ENCODE measurements around the gene MEA1. TPM values are rescaled to one million over a fixed set of nuclear protein-coding genes. Genes with fewer than 3 reads are reported as not detected.

MEA1 gene
- total RNA-seq, 1 experiment from 2014 or later, result 64.8 TPM

- DNase-seq (ENCODE audit: low read depth, low spot score), result no peak
- H3K27me3 ChIP-seq (ENCODE audit: insufficient read depth, low read length), result no peaks in the 10 kb centered on the region
- H3K4me3 ChIP-seq (replicated peaks in 1 of 2; ENCODE audit: low read depth in 1 of 2, low read length in 2 of 2), result no peak overlapping the region
- BruUV-seq (replicated peaks), result no TSS peak
- no peak overlapping the region for H3K9ac ChIP-seq (ENCODE audit: low read length)
- no peak overlapping the region for H2AFZ ChIP-seq (ENCODE audit: low read depth, low read length, poor library complexity, severe bottlenecking)
- no peaks in the 10 kb centered on the region for H4K20me1 ChIP-seq (ENCODE audit: insufficient read depth)
- no peak overlapping the region for H3K4me2 ChIP-seq (ENCODE audit: low read length)
- H3K9me2 ChIP-seq (ENCODE audit: insufficient read depth), result no peaks in the 10 kb centered on the region
- ChIA-PET POLR2A (no interaction called here), RAD21 (ENCODE audit: low non-redundant PET in 1 of 2, low total read pairs in 2 of 2, uncharacterized antibody in 2 of 2, unreplicated experiment in 2 of 2) (no interaction called here), CTCF (no interaction called here)
- no peaks in the 10 kb centered on the region for H3K9me3 ChIP-seq (ENCODE audit: control insufficient read depth in 1 of 2, insufficient read depth in 1 of 2, low read depth in 1 of 2, low read length in 2 of 2)
- TF ChIP-seq POLR2AphosphoS5 (IDR thresholded peaks at IDR 0.05; ENCODE audit: low read depth, low read length), result no peak
- TF ChIP-seq MAX (IDR thresholded peaks at IDR 0.05), result no peak
- TF ChIP-seq FOSL1 (IDR thresholded peaks at IDR 0.05; ENCODE audit: low read depth), result no peak
- TF ChIP-seq EZH2 (IDR thresholded peaks at IDR 0.05), result no peak
- TF ChIP-seq SP1 (IDR thresholded peaks at IDR 0.05; ENCODE audit: low read depth), result no peak
- no peak for TF ChIP-seq RAD21 (IDR thresholded peaks at IDR 0.05; ENCODE audit: low read depth)
- no peak for TF ChIP-seq ZNF274 (IDR thresholded peaks at IDR 0.05; ENCODE audit: low read depth, low read length)
- no peak for TF ChIP-seq TCF7L2 (IDR thresholded peaks at IDR 0.05; ENCODE audit: borderline replicate concordance, extremely low read depth, insufficient read depth, insufficient read length)
- TF ChIP-seq CBX3 (IDR thresholded peaks at IDR 0.05; ENCODE audit: low read depth), result no peak
- no peak for TF ChIP-seq JUND (IDR thresholded peaks at IDR 0.05)
- no peak for TF ChIP-seq ELF1 (IDR thresholded peaks at IDR 0.05; ENCODE audit: borderline replicate concordance, low read depth)
- TF ChIP-seq SIN3A (IDR thresholded peaks at IDR 0.05; ENCODE audit: low read depth), result no peak
- no peak for TF ChIP-seq REST (IDR thresholded peaks at IDR 0.05; ENCODE audit: low read depth)
- TF ChIP-seq EGR1 (IDR thresholded peaks at IDR 0.05; ENCODE audit: low read depth), result no peak
- TF ChIP-seq ATF3 (IDR thresholded peaks at IDR 0.05), result no peak
- TF ChIP-seq SRF (IDR thresholded peaks at IDR 0.05; ENCODE audit: low read depth), result no peak
- TF ChIP-seq CTCF (IDR thresholded peaks at IDR 0.05 in 2 of 3, conservative IDR thresholded peaks at IDR 0.05 in 1 of 3; ENCODE audit: borderline replicate concordance in 1 of 3, insufficient read depth in 1 of 3, low read depth in 2 of 3, low read length in 2 of 3), result no peak
- H3K4me1 ChIP-seq (ENCODE audit: control insufficient read depth in 1 of 2, insufficient read depth in 2 of 2, low read length in 2 of 2), result no peaks in the 10 kb centered on the region
- H3K27ac ChIP-seq (ENCODE audit: low read depth, low read length), result no peak overlapping the region
- H3K79me2 ChIP-seq (ENCODE audit: insufficient read depth, low read length), result no peaks in the 10 kb centered on the region
- intact Hi-C loops (cut with micrococcal nuclease), result no loop called here
- peaks cover 7 to 13% of the 10 kb centered on the region in 2 experiments; a peak in 3 of 4 replicates for H3K36me3 ChIP-seq (ENCODE audit: control insufficient read depth in 1 of 2, insufficient read depth in 2 of 2, low read length in 2 of 2)
- ATAC-seq, result no peak
Measured at GRCh38 chr6:43038727-43039126, 25.0 kb upstream of the MEA1 start.
